H9 (cell line): ENCODE measurements around the gene THBS2. TPM values are rescaled to one million over a fixed set of nuclear protein-coding genes. Genes with fewer than 3 reads are reported as not detected.

Experiments
- DNase-seq: peaks from one replicate; pipeline ENCODE4 v3.0.0-alpha.2; 2017
- H2AFZ ChIP-seq: one replicate; pipeline ENCODE4 v1.6.1; 2013; ENCODE audit warnings: mild to moderate bottlenecking, low read length, control low read depth, moderate library complexity
- H2AK5ac ChIP-seq: 2 replicates; pipeline ENCODE4 v1.6.1; 2013; ENCODE audit warnings: low read length, control low read depth, mixed read lengths; ENCODE audit not compliant: insufficient read length
- H2BK120ac ChIP-seq: one replicate; pipeline ENCODE4 v1.6.1; 2013; ENCODE audit warnings: low read depth, mild to moderate bottlenecking, low read length, control low read depth, inconsistent platforms; ENCODE audit not compliant: poor library complexity, severe bottlenecking
- H2BK12ac ChIP-seq: 2 replicates; pipeline ENCODE4 v1.6.1; 2013; ENCODE audit warnings: low read length, control low read depth, mixed read lengths, low read depth; ENCODE audit not compliant: insufficient read length
- H2BK15ac ChIP-seq: 2 replicates; pipeline ENCODE4 v1.6.1; 2013; ENCODE audit warnings: low read depth, low read length, control low read depth
- H2BK20ac ChIP-seq: one replicate; pipeline ENCODE4 v1.6.1; 2013; ENCODE audit warnings: low read depth, mild to moderate bottlenecking, low read length, control low read depth, inconsistent platforms; ENCODE audit not compliant: poor library complexity, severe bottlenecking
- H2BK5ac ChIP-seq: 2 replicates; pipeline ENCODE4 v1.6.1; 2013; ENCODE audit warnings: low read length, control low read depth, mixed read lengths; ENCODE audit not compliant: insufficient read length
- H3K14ac ChIP-seq: 2 replicates; pipeline ENCODE4 v1.6.1; 2013; ENCODE audit warnings: low read length, control low read depth; ENCODE audit not compliant: insufficient read depth
- H3K18ac ChIP-seq: 2 replicates; pipeline ENCODE4 v1.6.1; 2013; ENCODE audit warnings: low read depth, mild to moderate bottlenecking, mixed read lengths, low read length, control low read depth; ENCODE audit not compliant: insufficient read length
- H3K23ac ChIP-seq: 2 replicates; pipeline ENCODE4 v1.6.1; 2013; ENCODE audit warnings: low read length, control low read depth, mixed read lengths, low read depth; ENCODE audit not compliant: insufficient read length
- H3K23me2 ChIP-seq: 2 replicates; pipeline ENCODE4 v1.6.1; 2013; ENCODE audit warnings: low read depth, mild to moderate bottlenecking, mixed read lengths, low read length, control low read depth; ENCODE audit not compliant: insufficient read length, poor library complexity, severe bottlenecking
- H3K27ac ChIP-seq: 2 replicates; pipeline ENCODE4 v1.5.1; 2013; ENCODE audit warnings: low read length, control low read depth, mixed read lengths, low read depth; ENCODE audit not compliant: insufficient read length
- H3K27me3 ChIP-seq: 2 replicates; pipeline ENCODE4 v1.6.1; 2013; ENCODE audit warnings: low read length, control low read depth, inconsistent platforms; ENCODE audit not compliant: insufficient read depth
- H3K4ac ChIP-seq: 2 replicates; pipeline ENCODE4 v1.6.1; 2013; ENCODE audit warnings: low read depth, mild to moderate bottlenecking, control low read depth, inconsistent platforms, low read length, moderate library complexity
- H3K4me1 ChIP-seq: 2 replicates; pipeline ENCODE4 v1.6.1; 2013; ENCODE audit warnings: low read length, control low read depth, inconsistent platforms; ENCODE audit not compliant: insufficient read depth
- H3K4me2 ChIP-seq: 2 replicates; pipeline ENCODE4 v1.6.1; 2013; ENCODE audit warnings: low read length, control low read depth, mixed read lengths; ENCODE audit not compliant: insufficient read length, insufficient read depth
- H3K56ac ChIP-seq: 2 replicates; pipeline ENCODE4 v1.6.1; 2013; ENCODE audit warnings: low read depth, mild to moderate bottlenecking, mixed read lengths, low read length, control low read depth; ENCODE audit not compliant: insufficient read length
- H3K79me1 ChIP-seq: 2 replicates; pipeline ENCODE4 v1.6.1; 2013; ENCODE audit warnings: low read depth, mild to moderate bottlenecking, moderate library complexity, low read length, control low read depth, inconsistent platforms; ENCODE audit not compliant: insufficient read depth, poor library complexity, severe bottlenecking
- H3K79me2 ChIP-seq: 2 replicates; pipeline ENCODE4 v1.6.1; 2013; ENCODE audit warnings: low read length, control low read depth, inconsistent platforms; ENCODE audit not compliant: insufficient read depth
- H3K9ac ChIP-seq: 2 replicates; pipeline ENCODE4 v1.6.1; 2013; ENCODE audit warnings: low read length, control low read depth, mixed read lengths; ENCODE audit not compliant: insufficient read length; ENCODE audit errors: extremely low read depth
- H3K9me3 ChIP-seq: one replicate; pipeline ENCODE4 v1.6.1; 2013; ENCODE audit warnings: low read depth, low read length, inconsistent platforms; ENCODE audit not compliant: control insufficient read depth
- H3T11ph ChIP-seq: one replicate; pipeline ENCODE4 v1.6.1; 2013; ENCODE audit warnings: mild to moderate bottlenecking, low read length, control low read depth, inconsistent platforms
- H4K20me1 ChIP-seq: one replicate; pipeline ENCODE4 v1.6.1; 2013; ENCODE audit not compliant: control insufficient read depth, insufficient read length, insufficient read depth
- H4K5ac ChIP-seq: 2 replicates; pipeline ENCODE4 v1.6.1; 2013; ENCODE audit warnings: low read depth, mild to moderate bottlenecking, mixed read lengths, low read length, control low read depth; ENCODE audit not compliant: insufficient read length
- H4K8ac ChIP-seq: replicated peaks from 2 replicates; pipeline ENCODE4 v1.6.1; 2013; ENCODE audit warnings: low read length, control low read depth, mixed read lengths, low read depth; ENCODE audit not compliant: insufficient read length
- H4K91ac ChIP-seq: 2 replicates; pipeline ENCODE4 v1.6.1; 2013; ENCODE audit warnings: low read depth, mild to moderate bottlenecking, moderate library complexity, mixed read lengths, low read length, control low read depth; ENCODE audit not compliant: insufficient read length
- H3K27ac Mint-ChIP-seq, 3 experiments: 2 replicates in 2 of 3; 3 replicates in 1 of 3; pipeline ENCODE4 v1.8.0; 2020 to 2021; ENCODE audit warnings: mixed read lengths in 3 of 3, mild to moderate bottlenecking in 1 of 3, moderate library complexity in 1 of 3
- H3K27me3 Mint-ChIP-seq: 2 replicates; pipeline ENCODE4 v1.8.0; 2021; ENCODE audit warnings: low read depth, mild to moderate bottlenecking, moderate library complexity, mixed read lengths
- H3K36me3 Mint-ChIP-seq, 3 experiments: 2 replicates in 2 of 3; 3 replicates in 1 of 3; pipeline ENCODE4 v1.8.0; 2020 to 2021; ENCODE audit warnings: low read depth in 3 of 3, mixed read lengths in 3 of 3; ENCODE audit not compliant: insufficient read depth in 1 of 3
- H3K4me1 Mint-ChIP-seq, 2 experiments: 2 replicates each; pipeline ENCODE4 v1.8.0; 2020; ENCODE audit warnings: mixed read lengths in 2 of 2
- H3K4me3 Mint-ChIP-seq, 2 experiments: 2 replicates in 1 of 2; 3 replicates in 1 of 2; pipeline ENCODE4 v1.8.0; 2020 to 2021; ENCODE audit warnings: mild to moderate bottlenecking in 2 of 2, mixed read lengths in 2 of 2, moderate library complexity in 1 of 2
- H3K9me3 Mint-ChIP-seq, 2 experiments: 2 replicates in 1 of 2; 3 replicates in 1 of 2; pipeline ENCODE4 v1.8.0; 2020; ENCODE audit warnings: mild to moderate bottlenecking in 2 of 2, mixed read lengths in 2 of 2, moderate library complexity in 1 of 2
- WGBS: extraction: QIAGEN DNeasy Blood & Tissue Kit; methylation state at CpG from one replicate; pipeline ENCODE4 v1.1.7; 2013; ENCODE audit warnings: missing lambda C conversion rate, low lambda C conversion rate, mixed read lengths; ENCODE audit not compliant: insufficient read length; ENCODE audit errors: extremely low coverage; 5-methylcytosine and 5-hydroxymethylcytosine counted together
- total RNA-seq: library from RNA; stranded (reverse); gene quantifications from 2 replicates; pipeline ENCODE4 v1.2.1, GENCODE V29; 2021
- TF ChIP-seq, protein P1 (sequence below): fragments of 200-600 bp; sonication (generic); conservative IDR thresholded peaks from 3 replicates; pipeline ENCODE4 v1.8.0; 2021; ENCODE audit warnings: antibody characterized with exemption, mild to moderate bottlenecking

Gene THBS2
- total RNA-seq, 1 experiment from 2014 or later, result 14.7 TPM

DNA sequence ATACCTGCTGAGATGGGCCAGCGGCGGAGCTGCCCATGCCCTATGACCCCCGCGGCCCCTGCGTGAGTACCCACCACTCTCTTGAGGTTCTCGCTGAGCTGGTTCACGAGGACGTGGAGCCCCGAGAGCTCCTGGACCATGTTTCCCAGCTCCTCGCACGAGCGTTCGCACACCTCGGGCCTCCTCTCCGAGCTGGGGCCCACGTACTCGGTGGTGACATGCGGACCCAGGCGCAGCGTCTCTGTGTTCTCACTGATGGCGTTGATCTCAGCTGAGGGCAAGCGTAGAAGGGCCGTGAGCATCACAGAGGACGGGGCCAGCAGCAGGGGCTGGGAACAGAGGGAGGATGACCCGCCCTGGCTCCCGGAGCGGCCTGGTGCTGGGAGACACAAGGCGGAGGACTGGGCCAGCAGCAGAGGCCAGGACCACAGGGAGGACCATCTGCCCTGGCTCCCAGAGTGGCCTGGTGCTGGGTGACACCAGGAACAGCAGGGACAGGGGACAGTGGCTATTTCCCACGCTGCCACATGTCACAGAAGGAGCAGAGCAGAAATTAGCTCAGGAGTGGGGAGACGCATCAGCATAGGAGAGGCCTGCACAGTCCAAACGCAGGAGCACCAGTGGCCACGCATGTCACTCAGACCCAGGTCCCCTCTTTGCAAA, 11.8 kb downstream of the THBS2 start:
- no peak overlapping the region for H2BK12ac ChIP-seq
- no peaks in the 10 kb centered on the region for H3K9me3 ChIP-seq
- H3T11ph ChIP-seq, result no peak overlapping the region
- no peaks in the 10 kb centered on the region for H3K27me3 ChIP-seq
- TF ChIP-seq, protein P1, sequence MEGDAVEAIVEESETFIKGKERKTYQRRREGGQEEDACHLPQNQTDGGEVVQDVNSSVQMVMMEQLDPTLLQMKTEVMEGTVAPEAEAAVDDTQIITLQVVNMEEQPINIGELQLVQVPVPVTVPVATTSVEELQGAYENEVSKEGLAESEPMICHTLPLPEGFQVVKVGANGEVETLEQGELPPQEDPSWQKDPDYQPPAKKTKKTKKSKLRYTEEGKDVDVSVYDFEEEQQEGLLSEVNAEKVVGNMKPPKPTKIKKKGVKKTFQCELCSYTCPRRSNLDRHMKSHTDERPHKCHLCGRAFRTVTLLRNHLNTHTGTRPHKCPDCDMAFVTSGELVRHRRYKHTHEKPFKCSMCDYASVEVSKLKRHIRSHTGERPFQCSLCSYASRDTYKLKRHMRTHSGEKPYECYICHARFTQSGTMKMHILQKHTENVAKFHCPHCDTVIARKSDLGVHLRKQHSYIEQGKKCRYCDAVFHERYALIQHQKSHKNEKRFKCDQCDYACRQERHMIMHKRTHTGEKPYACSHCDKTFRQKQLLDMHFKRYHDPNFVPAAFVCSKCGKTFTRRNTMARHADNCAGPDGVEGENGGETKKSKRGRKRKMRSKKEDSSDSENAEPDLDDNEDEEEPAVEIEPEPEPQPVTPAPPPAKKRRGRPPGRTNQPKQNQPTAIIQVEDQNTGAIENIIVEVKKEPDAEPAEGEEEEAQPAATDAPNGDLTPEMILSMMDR, result no peak
- no CpG with 5 or more reads among the region's 32 CpGs for WGBS
- H3K27me3 Mint-ChIP-seq, result no peaks in the 10 kb centered on the region; the same call in 1 of the 2 replicates
- no peak overlapping the region for H2AK5ac ChIP-seq
- peak overlapping the region in 1 of 3 experiments; percentile 89; a peak in 1 of 7 replicates for H3K27ac Mint-ChIP-seq
- no peak overlapping the region for H4K91ac ChIP-seq
- H3K18ac ChIP-seq, result no peak overlapping the region
- H3K9ac ChIP-seq, result no peak overlapping the region
- no peaks in the 10 kb centered on the region for H3K23me2 ChIP-seq
- H4K20me1 ChIP-seq, result no peaks in the 10 kb centered on the region
- H3K4ac ChIP-seq, result no peak overlapping the region
- no peak overlapping the region for H4K8ac ChIP-seq
- no peak overlapping the region for H3K27ac ChIP-seq
- no peaks in the 10 kb centered on the region for H3K9me3 Mint-ChIP-seq
- H3K79me1 ChIP-seq, result no peaks in the 10 kb centered on the region
- no peak overlapping the region for H2BK5ac ChIP-seq
- no peak overlapping the region for H4K5ac ChIP-seq
- H2AFZ ChIP-seq, result no peak overlapping the region
- no peak for DNase-seq
- H3K4me1 ChIP-seq, result no peaks in the 10 kb centered on the region
- no peak overlapping the region for H3K23ac ChIP-seq
- no peak overlapping the region for H3K14ac ChIP-seq
- no peak overlapping the region for H3K4me2 ChIP-seq
- no peak overlapping the region for H2BK120ac ChIP-seq
- H3K79me2 ChIP-seq, result no peaks in the 10 kb centered on the region
- H3K36me3 Mint-ChIP-seq, result peaks cover 0 to 31% (median 16%) of the 10 kb centered on the region in 3 experiments; a peak in 6 of 7 replicates
- H3K4me3 Mint-ChIP-seq, result no peak overlapping the region
- no peak overlapping the region for H2BK20ac ChIP-seq
- no peak overlapping the region for H3K56ac ChIP-seq
- H2BK15ac ChIP-seq, result no peak overlapping the region
- H3K4me1 Mint-ChIP-seq, result 0 out of 4 replicates have a peak, but pooled peaks cover 0 to 4% of the 10 kb centered on the region in 2 experiments
